PC-3 (cell line): ENCODE data around the gene FGFBP2.

Experiments
- EZH2 ChIP-seq: fragments of 300-600 bp; sonication (generic); IDR thresholded peaks from one replicate; pipeline ENCODE4 v1.6.1; 2017; ENCODE audit warnings: antibody characterized with exemption, mild to moderate bottlenecking, low read length; ENCODE audit not compliant: unreplicated experiment
- EZH2phosphoT487 ChIP-seq: fragments of 300-600 bp; sonication (generic); IDR thresholded peaks from 2 replicates; pipeline ENCODE4 v1.6.1; 2018; ENCODE audit warnings: mild to moderate bottlenecking, antibody characterized with exemption, low read length, borderline replicate concordance
- TF ChIP-seq, protein P1 (sequence below): fragments of 300-600 bp; sonication (generic); conservative IDR thresholded peaks from 2 replicates; pipeline ENCODE4 v1.5.1; 2017; ENCODE audit warnings: antibody characterized with exemption, low read depth, mild to moderate bottlenecking, low read length

DNA sequence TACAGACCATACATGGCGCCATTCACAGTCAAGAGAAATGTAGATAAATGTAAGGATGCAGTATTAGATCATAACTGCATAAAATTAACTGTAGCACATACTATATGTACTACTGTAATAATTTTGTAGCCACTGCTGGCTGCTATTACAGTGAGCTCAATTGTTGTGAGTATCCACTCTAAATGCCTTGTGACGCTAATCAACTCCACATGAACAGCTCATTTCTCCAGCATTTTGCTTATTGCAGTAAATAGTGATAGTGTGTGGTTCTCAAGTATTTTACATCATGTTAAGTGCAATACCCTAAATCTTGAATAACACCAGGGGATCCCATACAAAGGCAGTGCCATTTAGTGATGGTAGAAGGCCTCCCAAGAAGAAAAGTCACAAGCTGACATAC, 45.7 kb downstream of the FGFBP2 start:
- TF ChIP-seq, protein P1, sequence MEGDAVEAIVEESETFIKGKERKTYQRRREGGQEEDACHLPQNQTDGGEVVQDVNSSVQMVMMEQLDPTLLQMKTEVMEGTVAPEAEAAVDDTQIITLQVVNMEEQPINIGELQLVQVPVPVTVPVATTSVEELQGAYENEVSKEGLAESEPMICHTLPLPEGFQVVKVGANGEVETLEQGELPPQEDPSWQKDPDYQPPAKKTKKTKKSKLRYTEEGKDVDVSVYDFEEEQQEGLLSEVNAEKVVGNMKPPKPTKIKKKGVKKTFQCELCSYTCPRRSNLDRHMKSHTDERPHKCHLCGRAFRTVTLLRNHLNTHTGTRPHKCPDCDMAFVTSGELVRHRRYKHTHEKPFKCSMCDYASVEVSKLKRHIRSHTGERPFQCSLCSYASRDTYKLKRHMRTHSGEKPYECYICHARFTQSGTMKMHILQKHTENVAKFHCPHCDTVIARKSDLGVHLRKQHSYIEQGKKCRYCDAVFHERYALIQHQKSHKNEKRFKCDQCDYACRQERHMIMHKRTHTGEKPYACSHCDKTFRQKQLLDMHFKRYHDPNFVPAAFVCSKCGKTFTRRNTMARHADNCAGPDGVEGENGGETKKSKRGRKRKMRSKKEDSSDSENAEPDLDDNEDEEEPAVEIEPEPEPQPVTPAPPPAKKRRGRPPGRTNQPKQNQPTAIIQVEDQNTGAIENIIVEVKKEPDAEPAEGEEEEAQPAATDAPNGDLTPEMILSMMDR: no peak
- TF ChIP-seq EZH2: no peak
- TF ChIP-seq EZH2phosphoT487: no peak
